Mucosa of descending colon (tissue), 3 donors: ENCODE measurements around the gene TMPRSS4. TPM values are rescaled to one million over a fixed set of nuclear protein-coding genes. Genes with fewer than 3 reads are reported as not detected.

ENCODE experiments used
- ATAC-seq: fragments of 200-7000 bp; cut with Tn5 transposase; one replicate; pipeline ENCODE4 v1.9.1; 2020; ENCODE audit warnings: mild to moderate bottlenecking, moderate library complexity
- DNase-seq, 3 donors: peaks; one replicate each; pipeline ENCODE4 v3.0.0-alpha.2; 2020
- H3K36me3 ChIP-seq: fragments of 200-600 bp; one replicate; pipeline ENCODE4 v1.8.0; 2021; ENCODE audit warnings: low read depth, mild to moderate bottlenecking
- H3K4me1 ChIP-seq: fragments of 200-600 bp; one replicate; pipeline ENCODE4 v1.8.0; 2021; ENCODE audit warnings: low read depth, mild to moderate bottlenecking
- H3K4me3 ChIP-seq: fragments of 200-600 bp; one replicate; pipeline ENCODE4 v1.8.0; 2021; ENCODE audit warnings: mild to moderate bottlenecking
- H3K9me3 ChIP-seq: fragments of 200-600 bp; one replicate; pipeline ENCODE4 v1.8.0; 2021; ENCODE audit warnings: mild to moderate bottlenecking
- CTCF ChIP-seq: fragments of 200-600 bp; IDR thresholded peaks from one replicate; pipeline ENCODE4 v1.8.0; 2022; ENCODE audit warnings: antibody characterized with exemption, mild to moderate bottlenecking
- intact Hi-C, 2 donors: fragments of 100-400 bp; cut with DNase I in 1 of 2; cut with micrococcal nuclease in 1 of 2; formaldehyde crosslinking; loops; one replicate each; pipeline versions ENCODE4 v1.11.0 to v1.11.1; 2022; cut with DNase I, micrococcal nuclease
- total RNA-seq, 3 donors: library from RNA; stranded (reverse); fragmentation: NEBNext Ultra II Directional in 2 of 3; extraction: Animal tissue kit (Norgen Biotek cat#: 25700) in 2 of 3; gene quantifications; one replicate each; pipeline versions ENCODE4 v1.2.1 to v1.2.4, GENCODE V29; 2021 to 2023
- donor health status: DM: no; HTN: no; CAD: no; lungs with moderate emphysema.
- donor health status: DM: no; HTN: no; CAD: no.
- donor health status: DM: no; HTN: yes; CAD: no.

The TMPRSS4 gene
- total RNA-seq, 3 donors from 2014 or later, result 159 to 648 (median 243) TPM

DNA sequence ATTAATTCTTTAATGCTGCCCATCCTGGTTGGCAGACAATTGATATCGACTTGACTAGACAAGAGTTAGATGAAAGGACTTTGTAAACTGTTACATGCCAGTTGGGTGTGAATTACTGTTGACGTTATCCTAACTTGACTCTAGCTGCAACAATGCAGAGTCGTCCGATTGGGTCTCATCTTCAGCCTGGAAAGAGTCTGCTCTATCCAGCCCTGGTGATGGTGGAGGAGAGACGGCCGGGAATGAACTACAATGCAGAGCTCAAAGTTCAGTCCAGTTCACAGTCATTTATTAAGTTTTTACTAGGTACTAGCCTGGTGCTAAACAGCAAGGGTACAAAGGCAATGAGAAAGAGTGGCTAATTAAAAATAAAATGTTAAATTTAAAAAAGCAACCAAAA lies 14.8 kb downstream of the TMPRSS4 start:
- DNase-seq, result no peak
- H3K4me1 ChIP-seq, result peaks cover 36% of the 10 kb centered on the region

DNA sequence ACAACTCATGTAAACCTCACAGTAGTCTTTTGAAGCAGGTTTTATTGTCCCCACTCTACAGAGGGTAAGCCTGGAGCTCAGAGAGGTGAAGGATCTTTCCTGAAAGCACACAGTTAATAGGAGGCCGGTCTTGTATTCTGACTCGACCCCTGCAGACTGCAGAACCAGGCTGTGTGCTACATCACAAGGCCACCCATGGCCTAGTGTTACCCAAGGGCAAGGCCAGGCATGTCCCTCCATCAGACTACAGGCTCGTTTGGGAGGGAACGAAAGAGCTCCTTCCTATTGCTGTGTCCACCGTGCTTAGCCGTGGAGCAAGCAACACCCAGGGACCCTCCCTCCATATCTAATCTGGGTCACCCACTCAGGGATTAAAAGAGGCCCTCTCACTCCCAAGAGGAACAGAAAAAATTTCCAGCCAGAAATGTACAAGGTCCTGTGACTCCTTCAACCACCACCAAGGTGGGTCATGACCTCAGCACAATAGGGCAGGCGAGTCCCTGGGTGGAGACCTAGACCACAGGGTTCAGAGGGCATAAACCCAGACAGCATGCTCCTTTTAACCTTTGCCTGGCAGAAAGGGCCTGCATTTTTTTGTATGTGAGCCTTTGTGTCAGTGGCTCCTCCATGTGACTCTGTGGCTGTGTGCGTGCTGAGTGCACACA lies 16.2 kb downstream of the TMPRSS4 start:
- no peaks in the 10 kb centered on the region for H3K9me3 ChIP-seq
- peaks cover 27% of the 10 kb centered on the region for H3K4me1 ChIP-seq
- intact Hi-C loops, result no loop called here
- peaks cover 5% of the 10 kb centered on the region for H3K36me3 ChIP-seq
- no peak for ATAC-seq
- TF ChIP-seq CTCF, result no peak
- no peak overlapping the region for H3K4me3 ChIP-seq
- no peak for DNase-seq

More for the DNA sequence above, 14.8 kb downstream of the TMPRSS4 start:
- Histone ChIP-seq H3K9me3 (no peaks in the 10 kb centered on the region), H3K36me3 (peaks cover 5% of the 10 kb centered on the region), H3K4me3 (no peak overlapping the region)
- no peak for TF ChIP-seq CTCF
- peak; percentile 35 for ATAC-seq
- intact Hi-C loops, result no loop called here

DNA sequence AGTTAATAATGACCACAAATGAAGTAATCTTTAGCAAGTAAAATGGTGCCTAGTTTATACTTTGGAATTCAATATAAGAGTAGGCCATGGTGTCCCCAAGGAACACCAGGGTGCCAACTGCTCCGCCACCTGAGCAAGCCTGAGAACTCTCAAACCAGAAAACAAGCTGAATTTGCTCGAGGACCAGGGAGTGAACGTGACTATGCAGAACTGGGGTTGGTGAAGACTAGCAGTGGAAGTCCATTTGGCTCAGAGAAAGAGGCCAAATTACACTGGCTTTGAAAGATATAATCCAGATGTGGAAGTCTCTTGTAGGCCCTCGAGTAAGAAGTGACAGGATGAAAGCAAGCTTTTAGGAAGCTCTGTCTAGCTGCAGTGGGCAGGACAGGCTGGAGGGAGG lies 18.6 kb downstream of the TMPRSS4 start:
- Histone ChIP-seq H3K9me3 (no peaks in the 10 kb centered on the region), H3K36me3 (peaks cover 5% of the 10 kb centered on the region), H3K4me1 (peaks cover 15% of the 10 kb centered on the region), H3K4me3 (no peak overlapping the region)
- intact Hi-C loops, result no loop called here
- DNase-seq (no peak), ATAC-seq (no peak)
- no peak for TF ChIP-seq CTCF

DNA sequence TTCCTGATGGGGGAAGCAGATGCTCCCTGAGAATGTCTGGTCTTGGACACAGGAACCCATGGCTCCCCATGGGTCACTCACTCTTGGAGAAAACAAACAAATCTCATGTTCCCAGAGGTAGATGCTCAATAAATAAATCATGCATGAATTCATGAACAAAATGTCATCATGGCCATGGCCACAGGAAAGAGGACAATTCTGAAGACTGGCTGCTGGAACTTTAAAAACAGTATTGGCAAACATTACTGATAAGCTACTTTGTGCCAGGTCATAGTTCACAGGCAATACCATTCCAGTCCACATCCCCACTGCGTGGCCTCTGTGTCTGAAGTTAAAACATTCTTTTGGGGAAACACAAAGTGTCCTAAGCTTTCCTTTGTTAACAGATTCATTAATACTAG lies 19.1 kb downstream of the TMPRSS4 start:
- no peak for DNase-seq
- no peak overlapping the region for H3K4me3 ChIP-seq
- peaks cover 12% of the 10 kb centered on the region for H3K4me1 ChIP-seq
- H3K9me3 ChIP-seq, result no peaks in the 10 kb centered on the region
- intact Hi-C loops, result no loop called here
- H3K36me3 ChIP-seq, result peaks cover 5% of the 10 kb centered on the region
- no peak for TF ChIP-seq CTCF
- ATAC-seq, result no peak

- no peaks in the 10 kb centered on the region for H3K9me3 ChIP-seq
- intact Hi-C loops, result no loop called here
- H3K36me3 ChIP-seq, result peaks cover 5% of the 10 kb centered on the region
- no peak for ATAC-seq
- no peaks in the 10 kb centered on the region for H3K4me1 ChIP-seq
- H3K4me3 ChIP-seq, result no peak overlapping the region
- DNase-seq, result no peak
- TF ChIP-seq CTCF, result no peak
Observed at GRCh38 chr11:118098996-118099837, 22.3 kb downstream of the TMPRSS4 start.
